HEK293 (cell line): Measurements from ENCODE around the gene AGRN.
"Not testable (repeated sequence)": the region's sequence is repeated elsewhere in the genome, so short reads cannot be mapped to it uniquely, and the experiment has no call there.

Experiments used
- CTCF ChIP-seq: fragments of 450-650 bp; formaldehyde crosslinking; IDR thresholded peaks from 2 replicates; pipeline ENCODE4 v1.5.1; 2016; ENCODE audit warnings: missing biosample characterization, missing genetic modification characterization
- PBX3 ChIP-seq: sonication (generic); formaldehyde crosslinking; IDR thresholded peaks from 2 replicates; pipeline ENCODE4 v1.8.1; 2022; ENCODE audit warnings: mild to moderate bottlenecking, moderate library complexity, missing genetic modification reagents
- REST ChIP-seq: fragments of 450-650 bp; formaldehyde crosslinking; IDR thresholded peaks from 2 replicates; pipeline ENCODE4 v1.5.1; 2016; ENCODE audit warnings: missing biosample characterization, missing genetic modification characterization
- YY1 ChIP-seq: fragments of 450-650 bp; formaldehyde crosslinking; IDR thresholded peaks from 2 replicates; pipeline ENCODE4 v1.5.1; 2018; ENCODE audit warnings: missing biosample characterization, missing genetic modification characterization
- ZNF121 ChIP-seq: fragments of 450-650 bp; formaldehyde crosslinking; IDR thresholded peaks from 2 replicates; pipeline ENCODE4 v1.5.1; 2016; ENCODE audit warnings: missing biosample characterization, missing genetic modification characterization
- ZNF157 ChIP-seq: fragments of 450-650 bp; formaldehyde crosslinking; IDR thresholded peaks from 2 replicates; pipeline ENCODE4 v1.5.1; 2016; ENCODE audit warnings: missing biosample characterization, missing genetic modification characterization
- ZNF530 ChIP-seq: fragments of 450-650 bp; formaldehyde crosslinking; IDR thresholded peaks from 2 replicates; pipeline ENCODE4 v1.5.1; 2016; ENCODE audit warnings: low read depth, missing biosample characterization, missing genetic modification characterization

- TF ChIP-seq ZNF530 (tag by site-specific recombination); ZNF157 (tag by site-specific recombination); REST (tag by site-specific recombination); CTCF (tag by site-specific recombination); YY1 (tag by site-specific recombination); ZNF121; PBX3 (CRISPR knock-in tag): not testable (repeated sequence)
Measured at GRCh38 chr1:1018321-1018685, 1.6 kb upstream of the AGRN start.
